ENCODE measurements around the gene RAB35.

The RAB35 gene

DNA sequence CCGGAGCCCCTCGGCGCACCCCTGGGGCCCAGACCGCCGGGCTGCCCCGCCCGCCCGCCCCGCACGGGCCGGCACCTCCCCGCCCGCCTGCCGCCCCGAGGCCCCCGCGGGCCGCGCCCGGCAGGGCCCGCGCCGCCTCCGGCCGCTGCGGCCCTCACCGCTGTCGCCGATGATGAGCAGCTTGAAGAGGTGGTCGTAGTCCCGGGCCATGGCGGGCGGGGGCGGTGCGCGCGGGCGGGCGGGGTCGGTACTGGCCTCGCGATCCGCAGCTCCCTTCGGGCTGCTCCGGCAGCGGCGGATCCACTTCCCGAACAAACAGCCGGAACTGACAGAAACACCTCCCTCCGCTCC lies at the start of gene RAB35:
Gene RAB35, minus strand, starts transcription at position 313 of the 351 bp plus-strand sequence. Its CDS starts 103 bp downstream, at position 210.
- DNase-seq: no peak

DNA sequence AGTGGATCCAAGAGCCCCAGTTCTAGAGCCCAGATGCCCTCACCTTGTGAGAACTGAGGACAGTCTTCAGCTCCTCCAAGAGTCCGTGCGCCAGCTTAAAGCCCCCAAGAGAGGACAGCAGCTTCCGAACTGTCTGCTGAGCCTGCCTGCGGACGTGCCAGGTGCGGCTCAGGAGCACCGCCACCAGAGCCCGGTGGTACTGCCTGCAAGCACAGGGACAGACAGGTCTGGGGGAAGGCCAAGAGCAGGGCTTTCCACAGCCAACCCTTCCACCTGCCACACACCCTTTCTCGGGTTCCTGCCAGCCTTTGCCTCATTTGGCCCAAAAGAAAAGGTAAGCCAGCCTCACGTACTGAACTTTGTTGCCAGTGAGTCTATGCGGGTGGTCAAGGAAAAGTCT lies 47.7 kb upstream of the RAB35 start:
- no peak for DNase-seq

DNA sequence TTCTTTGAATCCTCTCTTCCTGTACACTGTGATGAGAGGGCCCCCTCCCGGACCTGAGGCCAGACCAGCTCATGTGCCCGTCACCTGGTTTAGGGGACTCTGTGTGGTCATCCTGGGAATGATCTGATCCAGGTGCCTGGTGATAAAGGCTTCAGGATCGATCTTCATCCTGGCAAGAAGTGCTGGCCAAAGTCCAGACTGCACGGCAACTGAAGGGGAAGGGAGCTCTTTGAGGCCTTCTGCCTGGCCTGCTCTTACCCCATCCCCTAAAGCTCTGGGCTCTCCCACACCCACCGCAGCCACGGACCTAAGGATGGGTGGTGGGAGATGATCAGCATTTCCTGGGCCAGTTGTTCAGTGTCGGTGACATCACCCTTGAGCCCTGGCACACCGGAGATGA lies 46.2 kb upstream of the RAB35 start:
- no peak for DNase-seq

DNA sequence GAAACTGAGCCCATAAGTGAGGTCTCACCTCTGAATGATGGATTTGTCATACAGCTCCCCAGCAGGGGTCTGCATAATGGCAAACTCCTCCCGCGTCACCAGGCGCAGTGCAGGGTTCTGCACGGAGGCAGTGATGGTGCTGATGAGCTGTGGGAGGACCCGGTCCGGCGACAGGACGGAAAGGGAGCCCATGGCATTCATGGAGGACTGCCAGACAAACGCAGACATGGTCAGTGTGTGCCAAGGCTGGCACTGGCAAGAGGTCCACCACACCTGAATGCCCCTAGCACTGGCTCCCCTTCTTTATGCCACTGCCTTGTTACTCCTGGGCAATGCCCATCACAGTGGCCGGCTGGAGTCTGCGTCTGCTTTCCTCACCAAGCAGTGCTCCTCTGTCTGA lies 45.3 kb upstream of the RAB35 start:
- DNase-seq: no peak

DNA sequence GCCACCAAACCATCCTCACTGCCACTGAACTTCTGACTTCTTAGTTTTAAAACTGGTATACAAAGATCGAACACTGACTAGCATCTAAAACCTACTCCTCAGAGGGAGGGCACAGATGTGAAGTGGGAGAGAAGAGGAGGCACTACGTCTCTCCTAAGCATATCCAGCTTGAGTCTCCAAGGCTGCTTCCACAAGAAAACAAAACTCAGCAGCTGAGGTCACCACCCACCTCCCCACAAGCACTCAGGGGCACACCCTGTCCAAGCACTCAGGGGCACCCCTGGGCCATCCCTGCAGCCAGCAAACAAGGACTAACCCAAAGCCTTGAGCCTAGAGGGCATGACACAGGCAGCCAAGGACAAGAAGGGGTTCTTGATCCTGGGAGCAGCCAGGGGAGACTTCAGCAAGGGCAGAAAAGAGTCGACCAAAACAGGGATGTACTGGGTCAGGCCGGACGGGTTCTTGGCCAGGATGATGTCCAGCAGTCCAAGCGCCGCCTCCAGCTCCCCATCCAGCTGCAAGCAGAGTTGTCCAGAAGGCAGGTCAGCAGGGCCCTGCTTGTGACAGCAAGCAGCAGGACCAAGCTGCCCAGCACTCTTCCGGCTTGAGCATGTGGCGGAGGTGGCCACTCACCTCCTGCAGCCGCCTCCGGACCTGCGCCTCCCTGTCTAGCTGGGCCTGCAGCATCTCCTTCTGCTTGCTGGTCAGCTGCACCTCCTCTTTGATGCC lies 43.1 kb upstream of the RAB35 start:
- no peak for DNase-seq

DNA sequence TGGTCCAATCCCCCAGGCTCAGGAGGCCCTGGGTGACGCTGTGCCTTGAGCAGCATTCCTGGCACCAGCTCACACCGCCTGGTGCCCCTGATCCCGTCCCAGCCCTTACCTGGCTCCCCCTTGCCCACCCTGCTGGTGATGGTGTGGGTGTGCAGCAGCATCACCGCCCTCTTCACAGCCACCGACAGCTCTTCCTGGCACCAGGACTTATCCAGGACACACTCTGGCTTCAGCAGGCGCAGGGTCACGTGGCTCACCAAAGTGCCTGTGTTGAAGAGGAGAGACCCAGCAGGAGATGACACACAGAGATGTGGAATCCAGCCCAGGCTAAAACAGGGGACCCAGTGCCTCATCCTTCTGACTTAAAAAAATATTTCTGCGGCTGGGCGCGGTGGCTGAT lies 41.8 kb upstream of the RAB35 start:
- DNase-seq: no peak

DNA sequence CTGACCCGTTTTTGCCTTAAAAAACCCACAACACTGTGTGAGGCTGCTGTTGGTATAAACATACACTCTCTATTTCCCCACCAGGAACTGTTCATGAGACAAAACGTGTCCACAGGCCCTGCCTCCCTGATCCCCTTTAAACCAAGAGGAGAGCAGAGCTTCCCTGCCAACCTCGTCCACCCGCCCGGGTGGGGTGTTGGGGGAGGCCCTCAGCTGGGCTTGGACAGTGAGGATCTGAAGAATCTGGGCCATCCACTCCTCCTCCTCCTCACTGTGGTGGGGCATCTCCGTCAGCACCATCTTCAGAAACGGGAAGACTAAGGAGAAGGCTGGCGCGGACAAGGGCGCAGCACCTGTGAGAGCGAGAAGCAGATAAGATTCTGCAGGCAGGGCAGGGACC lies 41.1 kb upstream of the RAB35 start:
- DNase-seq: no peak

DNA sequence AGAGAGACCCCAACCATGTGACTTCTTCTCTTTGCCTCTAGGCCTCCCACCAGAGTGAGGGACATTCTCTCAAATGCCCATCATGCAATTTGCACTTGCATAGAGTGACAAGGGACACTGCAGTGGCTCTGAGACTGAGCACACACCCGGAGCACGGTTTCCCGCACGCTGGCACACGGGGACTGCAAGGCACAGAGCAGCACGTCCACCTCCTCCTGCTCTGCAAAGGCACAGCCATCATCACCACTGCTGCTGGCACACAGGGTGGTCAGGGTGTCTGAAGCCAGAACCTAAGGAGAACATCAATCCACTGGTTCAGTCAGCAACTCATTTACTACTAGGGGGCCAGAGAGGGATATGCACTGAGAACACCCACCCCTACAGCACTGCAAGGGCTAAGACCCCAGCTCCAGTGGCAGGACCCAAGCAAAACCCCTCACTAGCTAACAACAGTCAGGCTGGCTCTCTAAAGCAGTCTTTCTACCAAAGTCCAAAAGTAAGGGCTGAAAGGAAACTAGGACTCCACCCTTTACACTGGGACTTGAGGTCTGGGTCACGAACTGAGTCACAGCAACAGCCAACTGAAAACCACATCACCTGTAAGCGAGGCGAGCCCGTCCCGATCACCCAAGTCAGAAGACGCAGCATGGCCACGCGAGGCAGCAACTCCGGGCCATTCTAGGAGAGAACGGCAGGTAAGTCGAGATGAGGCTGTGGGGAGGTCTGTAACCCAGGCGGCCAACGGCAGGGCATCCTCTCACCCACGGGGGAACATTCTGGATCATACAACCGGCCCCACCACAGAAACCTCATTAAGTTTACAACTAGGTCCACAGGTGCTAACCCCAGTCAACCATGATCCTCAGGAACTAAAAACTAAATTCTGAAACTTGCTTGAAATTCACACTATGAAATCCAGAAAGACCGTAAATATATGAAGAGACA lies 40.0 kb upstream of the RAB35 start:
- DNase-seq: no peak

DNA sequence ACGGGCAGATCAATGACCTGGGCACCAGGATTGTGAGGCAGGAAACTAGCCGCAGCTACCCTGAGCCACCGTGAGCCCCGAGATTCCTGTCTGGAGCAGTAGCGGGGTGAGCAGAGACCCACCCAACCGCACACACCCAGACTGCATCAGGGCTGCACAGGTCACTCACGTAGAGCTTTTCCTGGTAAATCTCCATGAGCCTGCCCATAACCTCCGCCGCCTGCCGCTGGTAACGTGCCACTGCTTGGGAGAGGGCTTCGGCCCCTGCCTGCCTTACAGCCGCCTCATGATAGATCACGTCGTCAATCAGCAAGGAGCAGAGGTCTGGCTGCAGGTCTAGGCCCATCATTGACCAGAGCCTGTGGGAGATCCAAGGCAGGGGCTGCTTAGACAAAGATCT lies 38.5 kb upstream of the RAB35 start:
- DNase-seq: no peak

DNA sequence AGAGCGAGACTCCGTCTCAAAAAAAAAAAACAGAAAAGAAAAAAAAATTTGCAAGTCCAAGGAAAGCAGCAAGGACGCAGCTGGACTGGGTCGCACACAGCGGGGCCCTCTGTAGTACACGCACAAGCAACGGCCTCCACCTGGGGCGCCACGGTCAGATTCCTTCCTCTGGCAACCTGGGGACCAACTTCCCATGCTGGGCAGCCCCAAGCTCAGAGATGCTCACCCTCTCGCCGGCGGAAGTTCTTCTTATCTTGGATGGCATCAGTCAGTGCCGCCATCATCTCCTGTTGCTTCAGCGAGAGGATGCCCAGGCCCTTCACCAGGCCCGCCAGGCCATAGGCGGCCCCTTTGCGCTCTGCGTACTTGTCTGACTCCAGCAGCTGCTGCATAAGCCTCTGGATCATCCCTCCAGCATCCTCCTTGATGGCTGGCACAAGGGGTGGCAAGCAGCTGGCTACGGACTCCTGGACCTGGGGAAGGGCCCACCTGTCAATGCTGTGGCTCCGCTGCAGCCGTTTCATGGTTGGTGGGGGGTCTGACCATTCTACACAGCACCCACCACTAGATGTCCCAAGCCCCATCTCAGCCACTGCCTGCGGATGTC lies 34.5 kb upstream of the RAB35 start:
- DNase-seq: no peak

DNA sequence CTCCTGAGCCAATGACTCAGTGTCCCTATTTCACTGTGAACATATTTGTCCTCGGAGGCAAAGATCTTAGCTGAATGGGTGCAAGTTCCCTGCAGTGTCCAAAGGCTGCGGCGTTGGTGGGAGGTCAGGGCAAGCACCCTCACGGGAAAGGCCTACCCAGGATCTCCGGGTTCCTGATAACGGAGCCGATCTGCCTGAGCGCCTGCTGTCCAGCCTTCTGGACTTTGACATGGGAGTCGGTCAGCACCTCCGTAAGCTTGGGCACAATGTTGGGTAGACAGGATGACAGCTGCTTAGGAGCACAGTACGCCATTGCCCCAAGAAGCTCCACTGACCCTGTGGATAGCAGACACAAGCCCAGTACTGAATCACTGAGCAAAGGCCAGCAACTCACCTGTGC lies 31.5 kb upstream of the RAB35 start:
- DNase-seq: no peak

DNA sequence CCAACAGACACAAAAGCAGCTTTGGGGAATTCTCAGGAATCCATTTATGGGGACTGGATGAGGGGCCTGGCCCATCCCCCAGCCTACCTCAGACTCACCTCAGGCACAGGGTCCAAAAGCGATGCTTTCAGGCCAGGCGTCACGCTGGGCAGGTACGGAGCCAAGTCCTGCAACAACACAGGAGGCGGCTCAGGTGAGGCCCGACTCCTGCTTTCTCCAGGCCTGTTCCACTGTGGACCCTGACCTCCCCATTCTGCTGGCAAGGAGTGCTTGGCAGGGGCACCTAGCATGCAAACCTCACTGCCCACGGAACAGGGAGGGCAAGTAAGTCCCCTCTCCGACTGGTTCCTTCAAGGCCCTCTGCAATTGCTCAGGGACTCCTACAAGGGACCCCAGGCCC lies 28.6 kb upstream of the RAB35 start:
- no peak for DNase-seq

DNA sequence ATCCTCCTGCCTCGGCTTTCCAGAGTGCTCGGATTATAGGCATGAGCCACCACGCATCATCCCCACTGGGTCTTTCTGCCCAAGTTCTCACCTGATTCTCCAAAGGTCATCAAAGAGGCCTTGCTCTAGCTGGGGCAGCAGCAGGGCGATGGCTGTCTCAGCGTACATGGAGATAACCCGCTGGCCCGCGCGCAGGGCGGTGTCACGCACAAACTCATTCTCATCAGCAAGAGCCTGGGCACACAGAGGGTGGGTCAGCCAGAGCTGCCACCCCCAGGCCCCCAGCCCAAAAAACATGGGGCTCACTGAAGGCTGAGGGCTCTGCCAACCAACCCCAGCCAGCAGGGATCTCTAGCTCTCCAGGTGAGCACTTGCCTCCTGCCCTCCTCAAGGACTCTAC lies 27.7 kb upstream of the RAB35 start:
- DNase-seq: no peak

DNA sequence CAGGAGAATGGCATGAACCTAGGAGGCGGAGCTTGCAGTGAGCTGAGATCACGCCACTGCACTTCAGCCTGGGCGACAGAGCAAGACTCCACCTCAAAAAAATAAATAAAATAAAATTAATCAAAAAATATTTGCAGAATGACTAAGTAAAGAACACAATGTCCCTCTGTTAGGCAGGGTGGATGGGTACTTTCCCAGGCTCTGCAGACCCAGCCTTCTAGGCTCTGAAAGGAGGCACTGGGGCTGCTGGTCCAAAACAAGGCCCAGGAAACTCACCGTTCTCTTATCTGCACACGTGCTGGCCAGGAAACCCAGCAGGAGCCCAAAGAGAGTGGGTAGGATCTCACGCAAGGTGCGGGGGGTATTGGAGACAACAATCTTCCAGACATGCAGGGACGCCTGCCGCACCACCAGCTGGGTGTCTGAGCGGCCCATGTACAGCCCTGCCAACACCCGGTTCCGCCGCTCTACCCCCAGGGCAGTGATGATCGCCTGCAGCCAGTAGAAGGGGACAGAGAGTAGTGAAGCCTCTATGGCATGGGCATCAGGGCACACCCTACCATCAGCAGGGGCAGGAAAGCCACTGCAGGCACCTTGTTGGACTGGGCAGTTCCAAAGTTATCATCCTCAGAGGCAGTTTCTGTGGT lies 25.8 kb upstream of the RAB35 start:
- DNase-seq: no peak

DNA sequence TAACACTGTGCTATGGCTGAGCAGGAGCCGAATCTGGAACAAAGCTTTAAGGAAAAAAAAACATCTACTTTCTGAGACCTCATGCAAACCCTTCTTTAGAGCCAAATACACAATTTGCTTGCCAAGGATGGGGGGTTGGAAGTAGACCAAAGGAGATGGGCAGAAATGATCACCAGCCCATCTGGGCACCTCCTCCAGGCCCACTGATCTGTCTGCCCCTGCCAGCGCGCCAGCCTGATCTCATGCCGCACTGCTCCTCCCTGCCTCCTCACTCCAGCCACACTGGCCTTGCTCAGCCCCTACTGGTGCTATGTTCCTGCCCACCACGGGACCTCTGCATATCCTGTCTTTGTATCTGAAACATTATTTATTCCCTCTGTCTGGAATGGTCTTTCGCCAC lies 24.8 kb upstream of the RAB35 start:
- DNase-seq: no peak

DNA sequence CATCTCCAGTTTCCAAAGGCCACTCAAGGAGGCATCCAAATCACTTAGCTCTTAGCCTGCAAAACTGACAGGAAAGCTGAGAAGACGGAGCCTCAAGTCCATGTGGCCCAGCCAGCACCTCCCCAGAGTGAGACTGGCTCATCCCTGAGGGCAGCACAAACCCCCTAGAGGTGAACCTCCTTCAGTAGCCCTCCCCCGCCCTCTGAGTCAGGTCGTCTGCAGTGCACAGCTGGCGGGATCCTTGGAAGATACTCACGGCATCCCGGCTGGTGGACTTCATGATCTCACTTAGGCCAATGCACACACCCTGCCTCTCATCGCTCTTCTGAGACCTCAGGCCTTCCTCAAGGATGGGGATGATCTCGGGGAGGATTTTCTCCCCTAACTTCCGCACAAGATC lies 24.1 kb upstream of the RAB35 start:
- no peak for DNase-seq

DNA sequence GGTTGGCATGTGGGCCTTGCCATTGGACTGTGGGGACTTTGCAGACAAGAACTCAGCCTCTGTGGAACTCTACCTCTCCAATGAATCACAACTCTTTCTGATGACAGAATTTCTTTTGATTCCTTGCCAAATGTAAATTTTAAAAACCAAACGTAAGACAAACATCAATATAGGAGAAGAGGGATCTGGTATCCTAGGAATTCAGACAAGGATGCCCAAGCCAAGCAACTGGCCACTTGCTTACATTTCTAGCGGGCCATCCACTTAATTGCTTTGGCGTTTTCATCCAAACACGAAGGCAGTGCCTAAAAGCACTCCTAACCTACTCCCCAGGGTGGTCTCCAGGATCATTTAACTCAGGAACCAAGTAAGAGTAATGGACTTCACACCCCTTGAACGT lies 23.4 kb upstream of the RAB35 start:
- no peak for DNase-seq

DNA sequence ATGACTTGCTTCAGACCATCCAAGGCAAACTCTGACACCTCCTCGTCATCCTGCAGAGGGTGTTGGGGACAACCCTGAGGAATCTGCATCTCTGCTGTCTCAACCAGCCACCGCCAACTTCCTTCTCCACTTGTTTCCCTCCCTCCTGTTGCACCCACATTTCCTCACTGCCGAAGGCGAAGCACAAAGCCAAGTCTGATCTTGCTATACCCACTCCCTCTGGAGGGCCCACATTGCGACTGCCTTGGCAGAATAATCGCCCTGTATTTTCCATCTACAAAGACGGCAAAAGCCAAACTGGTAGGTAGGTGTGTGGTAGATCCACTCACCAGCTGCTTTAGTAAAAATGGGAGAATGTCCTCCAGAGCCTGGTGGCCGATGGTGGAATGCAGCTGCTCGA lies 21.8 kb upstream of the RAB35 start:
- DNase-seq: no peak

DNA sequence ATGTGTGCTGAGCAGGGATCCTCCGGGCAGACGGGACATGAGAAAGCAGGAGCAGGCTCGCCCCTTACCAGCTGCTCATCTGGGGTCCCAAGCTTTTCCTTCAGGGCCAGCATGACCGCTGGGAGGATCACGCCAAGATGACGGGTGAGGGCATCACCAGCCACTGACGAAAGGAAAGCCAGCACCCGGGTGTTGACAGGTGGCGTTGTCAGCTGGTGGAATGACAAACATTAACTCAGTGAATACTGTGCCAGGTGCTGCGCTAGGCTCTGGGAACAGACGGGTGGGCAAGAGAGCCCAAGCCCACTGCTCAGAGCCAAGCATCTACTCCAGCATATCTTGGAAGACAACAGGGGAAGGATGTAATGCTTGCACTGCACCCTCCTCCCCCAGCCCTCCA lies 21.3 kb upstream of the RAB35 start:
- DNase-seq: no peak

DNA sequence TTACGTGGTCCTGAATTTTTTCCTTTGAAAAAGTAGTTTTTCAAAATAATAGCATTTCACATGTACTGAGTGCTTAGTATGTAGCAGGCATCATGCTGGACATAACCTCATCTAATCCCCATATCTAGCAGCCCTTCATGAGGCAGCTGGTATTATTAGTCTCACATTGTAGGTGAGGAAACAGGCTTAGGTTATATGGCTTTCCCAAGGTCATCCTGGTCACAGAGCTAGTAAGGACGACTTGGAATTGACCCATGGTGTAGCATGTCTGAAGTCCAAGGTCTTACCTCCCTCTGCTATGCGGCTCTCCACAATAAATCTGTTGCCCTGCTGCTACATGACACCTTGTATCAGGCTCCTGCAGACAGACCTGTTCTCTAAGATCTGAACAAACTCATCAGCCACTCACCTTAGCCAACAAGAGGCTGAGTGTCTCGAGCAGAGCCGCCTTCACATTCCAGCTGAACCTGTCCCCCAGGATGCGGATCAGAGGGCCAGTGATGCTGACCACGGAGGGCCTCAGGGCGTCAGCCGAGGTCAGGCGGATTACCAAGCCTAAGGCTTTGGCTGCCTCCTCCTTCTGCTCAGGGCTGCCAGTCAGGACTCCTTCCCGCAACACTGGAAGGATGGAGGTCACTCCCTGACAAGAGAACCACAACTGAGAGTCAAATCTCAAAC lies 19.7 kb upstream of the RAB35 start:
- no peak for DNase-seq

DNA sequence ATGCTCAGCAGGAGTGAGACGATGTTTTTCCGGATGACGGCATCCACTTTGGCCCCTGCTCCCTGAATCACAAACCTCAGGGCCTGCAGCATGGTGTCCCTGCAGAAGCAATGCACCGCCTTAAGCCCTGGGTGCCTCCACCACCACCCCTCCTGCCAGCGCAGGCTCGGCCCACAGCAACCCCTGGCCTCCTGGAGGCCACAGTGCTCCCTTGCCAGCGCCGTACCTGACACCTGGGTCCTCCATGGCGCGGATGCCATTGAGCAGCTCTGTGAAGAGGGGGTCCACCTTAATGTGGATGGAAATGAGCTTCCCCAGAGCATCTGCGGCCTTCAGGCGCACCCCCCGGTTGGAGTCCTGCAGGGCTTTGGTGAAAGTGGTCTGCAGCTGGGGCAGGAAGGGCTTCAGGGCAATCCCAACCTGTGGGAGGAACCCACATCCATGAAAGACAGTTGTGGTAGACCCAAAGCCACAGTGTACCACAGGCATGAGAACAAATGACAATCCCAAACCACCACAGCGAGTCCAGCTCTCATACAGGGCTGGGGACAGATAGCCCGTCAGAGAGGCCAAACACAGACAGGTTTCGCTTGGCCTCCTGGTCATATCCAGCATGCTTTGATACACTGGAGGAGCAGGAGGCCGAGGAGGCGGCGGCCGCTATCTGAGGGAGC lies 17.9 kb upstream of the RAB35 start:
- DNase-seq: no peak

DNA sequence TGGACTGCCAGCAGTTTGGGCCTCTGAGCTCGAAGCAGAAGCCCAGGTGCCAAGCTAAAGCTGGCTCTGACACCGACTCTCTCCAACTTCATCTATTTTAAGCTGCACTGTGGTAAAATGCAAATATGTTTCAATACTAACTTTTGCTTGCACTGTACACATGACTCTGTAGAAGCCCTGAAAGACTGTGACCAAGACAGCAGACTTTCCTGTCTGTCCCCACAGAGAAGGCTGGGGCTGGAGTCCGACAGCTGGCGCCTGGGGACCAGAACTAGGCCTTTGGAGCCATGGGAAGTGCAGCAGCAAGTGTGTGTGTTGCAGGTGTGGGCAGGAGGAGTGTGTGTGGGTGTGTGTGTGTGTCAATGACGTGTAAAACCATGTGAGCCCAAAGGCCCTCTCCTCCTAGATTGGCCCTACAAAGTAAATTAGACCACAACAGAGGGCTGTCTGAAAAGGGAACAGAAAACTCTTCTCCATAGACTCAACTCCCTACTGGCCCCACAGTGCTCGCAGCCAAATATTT lies 16.4 kb upstream of the RAB35 start:
- DNase-seq: no peak

Measured in activated CD4-positive, alpha-beta T cell treated with anti-CD3 and anti-CD28 coated beads for 48 hours (primary cell).